A673 (cell line): Measurements from ENCODE around the gene EXOC4. TPM values are rescaled to one million over a fixed set of nuclear protein-coding genes. Genes with fewer than 3 reads are reported as not detected.

Experiments used
- BruUV-seq: library from RNA; stranded (reverse); fragments of 400-500 nt; replicated peaks from 2 replicates; lab custom pipeline; 2021; lab: Mats Ljungman, UMichigan
- CTCF ChIA-PET: fragments of 300-600 bp; sonication (Branson Sonifier 250); formaldehyde crosslinking; loops from one replicate; lab custom pipeline; 2022; ENCODE audit warnings: antibody characterized with exemption; lab: Charles Lee
- POLR2A ChIA-PET: fragments of 300-600 bp; sonication (Branson Sonifier 250); formaldehyde crosslinking; loops from one replicate; lab custom pipeline; 2022; ENCODE audit warnings: antibody characterized with exemption; ENCODE audit not compliant: low non-redundant PET; lab: Charles Lee
- DNase-seq: peaks from one replicate; pipeline ENCODE4 v3.0.0-alpha.2; 2015; ENCODE audit warnings: low spot score
- H3K27ac ChIP-seq: fragments of 200-600 bp; sonication (generic); 2 replicates; pipeline ENCODE4 v1.5.1; 2016; ENCODE audit warnings: mixed run types, low read depth, mild to moderate bottlenecking, mixed read lengths, antibody characterized with exemption, low read length; ENCODE audit not compliant: poor library complexity, severe bottlenecking
- H3K27me3 ChIP-seq: fragments of 200-600 bp; sonication (generic); replicated peaks from 2 replicates; pipeline ENCODE4 v1.6.1; 2017; ENCODE audit warnings: mixed run types, low read depth, mild to moderate bottlenecking, mixed read lengths, antibody characterized with exemption, low read length; ENCODE audit not compliant: insufficient read depth, poor library complexity
- H3K36me3 ChIP-seq: fragments of 200-600 bp; sonication (generic); 2 replicates; pipeline ENCODE4 v1.6.1; 2016; ENCODE audit warnings: mixed run types, mild to moderate bottlenecking, mixed read lengths, antibody characterized with exemption, low read length; ENCODE audit not compliant: insufficient read depth, poor library complexity, severe bottlenecking
- H3K4me1 ChIP-seq: fragments of 200-600 bp; sonication (generic); 2 replicates; pipeline ENCODE4 v1.6.1; 2017; ENCODE audit warnings: mixed run types, mild to moderate bottlenecking, mixed read lengths, antibody characterized with exemption, low read length; ENCODE audit not compliant: insufficient read depth, poor library complexity, severe bottlenecking
- H3K4me3 ChIP-seq: fragments of 200-600 bp; sonication (generic); 2 replicates; pipeline ENCODE4 v1.5.1; 2016; ENCODE audit warnings: low read depth, mixed run types, mild to moderate bottlenecking, mixed read lengths, low read length; ENCODE audit not compliant: poor library complexity, severe bottlenecking
- H3K9me3 ChIP-seq: fragments of 200-600 bp; sonication (generic); 2 replicates; pipeline ENCODE4 v1.6.1; 2016; ENCODE audit warnings: mixed run types, low read depth, mild to moderate bottlenecking, mixed read lengths, antibody characterized with exemption, low read length; ENCODE audit not compliant: poor library complexity, severe bottlenecking
- EZH2 ChIP-seq: fragments of 200-600 bp; sonication (generic); IDR thresholded peaks from 2 replicates; pipeline ENCODE4 v1.6.1; 2017; ENCODE audit warnings: borderline replicate concordance, low read depth, mild to moderate bottlenecking, mixed read lengths, antibody characterized with exemption, low read length; ENCODE audit not compliant: poor library complexity, severe bottlenecking
- intact Hi-C: fragments of 100-400 bp; cut with micrococcal nuclease; formaldehyde crosslinking; loops from one replicate; pipeline ENCODE4 v1.10.0; 2022; ENCODE audit not compliant: unreplicated experiment
- total RNA-seq: library from RNA; stranded (reverse); gene quantifications from 2 replicates; pipeline ENCODE4 v1.2.3, GENCODE V29; 2021
- TF ChIP-seq, protein P1 (sequence below): fragments of 300-800, 200-600 bp; sonication (generic); conservative IDR thresholded peaks from 2 replicates; pipeline ENCODE4 v1.5.1; 2017; ENCODE audit warnings: low read depth, mild to moderate bottlenecking, antibody characterized with exemption, low read length, moderate library complexity, mixed read lengths

The EXOC4 gene
- total RNA-seq, 1 experiment from 2014 or later: 66.1 TPM

GRCh38 chr7:133780912-133781311 is 528.0 kb downstream of the EXOC4 start:
- intact Hi-C loops: no loop called here
- H3K27me3 ChIP-seq: no peaks in the 10 kb centered on the region
- ChIA-PET CTCF (no interaction called here), POLR2A (interaction anchor here (0.6 kb wide), 1 partner anchor 25 kb away, joined by 3 read pairs; no protein-coding TSS in a partner anchor)
- BruUV-seq: no TSS peak
- no peak overlapping the region for H3K27ac ChIP-seq
- no peaks in the 10 kb centered on the region for H3K9me3 ChIP-seq
- H3K4me3 ChIP-seq: no peak overlapping the region
- H3K36me3 ChIP-seq: no peaks in the 10 kb centered on the region
- H3K4me1 ChIP-seq: no peaks in the 10 kb centered on the region
- no peak for DNase-seq
- TF ChIP-seq EZH2: no peak
- TF ChIP-seq, protein P1, sequence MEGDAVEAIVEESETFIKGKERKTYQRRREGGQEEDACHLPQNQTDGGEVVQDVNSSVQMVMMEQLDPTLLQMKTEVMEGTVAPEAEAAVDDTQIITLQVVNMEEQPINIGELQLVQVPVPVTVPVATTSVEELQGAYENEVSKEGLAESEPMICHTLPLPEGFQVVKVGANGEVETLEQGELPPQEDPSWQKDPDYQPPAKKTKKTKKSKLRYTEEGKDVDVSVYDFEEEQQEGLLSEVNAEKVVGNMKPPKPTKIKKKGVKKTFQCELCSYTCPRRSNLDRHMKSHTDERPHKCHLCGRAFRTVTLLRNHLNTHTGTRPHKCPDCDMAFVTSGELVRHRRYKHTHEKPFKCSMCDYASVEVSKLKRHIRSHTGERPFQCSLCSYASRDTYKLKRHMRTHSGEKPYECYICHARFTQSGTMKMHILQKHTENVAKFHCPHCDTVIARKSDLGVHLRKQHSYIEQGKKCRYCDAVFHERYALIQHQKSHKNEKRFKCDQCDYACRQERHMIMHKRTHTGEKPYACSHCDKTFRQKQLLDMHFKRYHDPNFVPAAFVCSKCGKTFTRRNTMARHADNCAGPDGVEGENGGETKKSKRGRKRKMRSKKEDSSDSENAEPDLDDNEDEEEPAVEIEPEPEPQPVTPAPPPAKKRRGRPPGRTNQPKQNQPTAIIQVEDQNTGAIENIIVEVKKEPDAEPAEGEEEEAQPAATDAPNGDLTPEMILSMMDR: no peak

DNA sequence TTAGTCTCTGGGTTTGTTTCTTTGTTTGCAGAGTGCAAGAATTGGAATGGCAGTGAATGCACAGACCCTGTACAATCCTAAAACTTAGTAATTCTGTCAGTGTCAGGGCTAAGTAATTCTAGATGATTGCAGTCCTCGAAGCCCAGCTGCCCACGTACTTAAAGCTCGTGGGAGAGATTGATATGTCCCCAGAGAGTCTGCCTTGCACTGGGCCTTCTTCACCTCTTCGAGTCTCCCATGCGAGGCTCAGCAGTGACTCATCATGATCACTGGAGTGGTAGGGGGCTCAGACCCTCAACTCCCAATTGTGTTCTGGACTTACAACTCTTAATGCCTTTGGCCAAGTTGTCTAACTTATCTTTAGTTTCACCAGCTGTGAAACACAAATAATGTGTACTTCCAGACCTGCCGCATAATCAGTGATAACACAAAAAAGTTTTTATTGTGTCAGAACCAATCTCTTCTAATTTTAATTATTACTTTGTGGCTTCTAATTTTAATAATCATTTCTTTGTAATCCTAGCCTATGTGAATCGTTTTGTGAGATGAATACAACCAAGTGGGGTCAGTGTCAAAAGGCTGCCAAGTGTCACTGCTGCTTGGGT is 528.7 kb downstream of the EXOC4 start:
- DNase-seq: no peak
- no TSS peak for BruUV-seq
- no peak overlapping the region for H3K4me3 ChIP-seq
- no peak overlapping the region for H3K27ac ChIP-seq
- ChIA-PET CTCF (no interaction called here), POLR2A (interaction anchor here (0.6 kb wide), 1 partner anchor 26 kb away, joined by 3 read pairs; no protein-coding TSS in a partner anchor)
- intact Hi-C loops: no loop called here
- H3K36me3 ChIP-seq: no peaks in the 10 kb centered on the region
- no peaks in the 10 kb centered on the region for H3K27me3 ChIP-seq
- TF ChIP-seq, protein P1: no peak
- no peak for TF ChIP-seq EZH2
- H3K9me3 ChIP-seq: no peaks in the 10 kb centered on the region
- no peaks in the 10 kb centered on the region for H3K4me1 ChIP-seq

DNA sequence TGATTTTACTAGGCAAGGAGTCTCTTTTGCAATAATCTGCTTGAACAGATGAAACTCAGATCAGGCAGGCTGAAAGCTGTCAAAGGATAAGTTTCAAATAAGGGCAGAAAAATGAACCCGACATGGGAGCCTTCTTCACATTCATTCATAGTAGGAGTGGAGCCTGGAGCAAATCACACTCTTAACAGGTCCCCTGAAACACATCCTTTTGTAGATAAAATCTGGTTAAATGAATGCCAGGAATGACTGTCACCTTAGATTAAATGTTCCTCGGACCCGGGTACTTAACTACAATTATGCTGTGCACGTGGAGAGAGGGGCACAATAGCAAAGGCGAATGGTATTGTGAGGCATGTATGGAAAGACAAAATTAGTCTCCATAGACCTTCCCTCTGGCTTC is 529.6 kb downstream of the EXOC4 start:
- TF ChIP-seq, protein P1: no peak
- TF ChIP-seq EZH2: no peak
- intact Hi-C loops: no loop called here
- H3K27ac ChIP-seq: no peak overlapping the region
- ChIA-PET CTCF (no interaction called here), POLR2A (no interaction called here)
- no peaks in the 10 kb centered on the region for H3K4me1 ChIP-seq
- H3K9me3 ChIP-seq: no peaks in the 10 kb centered on the region
- no peaks in the 10 kb centered on the region for H3K36me3 ChIP-seq
- H3K27me3 ChIP-seq: no peaks in the 10 kb centered on the region
- BruUV-seq: no TSS peak
- no peak overlapping the region for H3K4me3 ChIP-seq
- no peak for DNase-seq
